Measurements from ENCODE around the gene ADAMTS7.
"Not testable (repeated sequence)": the region's sequence is repeated elsewhere in the genome, so short reads cannot be mapped to it uniquely, and the experiment has no call there.

GRCh38 chr15:78769473-78770225, 41.6 kb downstream of the ADAMTS7 start:
- not testable (repeated sequence) for TF ChIP-seq CTCF (IDR thresholded peaks at IDR 0.05 in 8 of 11, conservative IDR thresholded peaks at IDR 0.05 in 3 of 11); POLR2AphosphoS5 (IDR thresholded peaks at IDR 0.05); POLR2A (IDR thresholded peaks at IDR 0.05)
